Stimulated activated CD8-positive, alpha-beta memory T cell treated with anti-CD3 and anti-CD28 coated beads, Interleukin-4, amount 100 ng/mL, for 4 hours (primary cell): ENCODE measurements around the gene CFAP251.
"Not testable (repeated sequence)": the region's sequence is repeated elsewhere in the genome, so short reads cannot be mapped to it uniquely, and the experiment has no call there.

Experiments
- DNase-seq, 2 donors: peaks; one replicate each; pipeline ENCODE4 v3.0.0-alpha.2; 2020; ENCODE audit warnings: low read depth in 2 of 2, low spot score in 1 of 2

Gene CFAP251

DNA sequence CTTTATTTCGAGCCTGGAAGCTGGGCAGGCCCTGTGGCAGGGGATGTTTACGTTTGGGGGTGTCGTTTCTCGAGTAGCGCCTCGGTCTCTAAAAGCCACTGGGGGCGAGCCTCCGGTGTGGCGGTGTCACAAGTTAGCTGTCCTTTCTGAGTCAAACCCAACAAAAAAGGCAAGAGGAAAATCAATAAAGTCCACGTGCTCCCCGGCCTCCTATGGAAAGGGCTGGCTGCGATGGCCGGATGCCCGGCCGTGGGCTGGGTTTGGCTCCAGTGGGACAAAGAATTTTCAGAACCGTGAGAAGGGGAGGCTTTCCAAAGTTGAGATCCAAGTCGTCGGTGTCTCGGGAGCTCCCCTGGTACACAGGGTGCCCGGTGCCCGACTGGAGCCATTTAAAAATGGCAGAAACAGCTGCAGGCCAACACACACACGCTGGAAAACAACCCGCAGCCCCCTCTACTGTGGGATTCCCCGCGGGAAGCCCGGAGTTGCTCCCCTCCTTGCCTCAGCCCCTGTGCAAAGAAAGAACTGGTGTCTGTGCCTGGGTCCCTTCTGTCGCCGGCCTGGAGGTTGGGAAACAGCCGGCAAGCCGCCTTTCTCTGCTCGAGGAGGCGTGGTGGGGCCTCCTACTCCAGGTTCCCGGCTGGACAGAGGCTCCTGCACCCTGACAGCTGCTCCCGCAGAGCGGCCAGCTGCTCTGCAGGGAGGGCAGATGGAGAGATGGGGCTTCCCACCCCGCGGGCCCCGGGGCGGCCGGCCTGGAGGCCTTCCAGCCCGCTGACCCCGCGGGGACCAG lies 105.1 kb downstream of the CFAP251 start:
- DNase-seq = no peak

DNA sequence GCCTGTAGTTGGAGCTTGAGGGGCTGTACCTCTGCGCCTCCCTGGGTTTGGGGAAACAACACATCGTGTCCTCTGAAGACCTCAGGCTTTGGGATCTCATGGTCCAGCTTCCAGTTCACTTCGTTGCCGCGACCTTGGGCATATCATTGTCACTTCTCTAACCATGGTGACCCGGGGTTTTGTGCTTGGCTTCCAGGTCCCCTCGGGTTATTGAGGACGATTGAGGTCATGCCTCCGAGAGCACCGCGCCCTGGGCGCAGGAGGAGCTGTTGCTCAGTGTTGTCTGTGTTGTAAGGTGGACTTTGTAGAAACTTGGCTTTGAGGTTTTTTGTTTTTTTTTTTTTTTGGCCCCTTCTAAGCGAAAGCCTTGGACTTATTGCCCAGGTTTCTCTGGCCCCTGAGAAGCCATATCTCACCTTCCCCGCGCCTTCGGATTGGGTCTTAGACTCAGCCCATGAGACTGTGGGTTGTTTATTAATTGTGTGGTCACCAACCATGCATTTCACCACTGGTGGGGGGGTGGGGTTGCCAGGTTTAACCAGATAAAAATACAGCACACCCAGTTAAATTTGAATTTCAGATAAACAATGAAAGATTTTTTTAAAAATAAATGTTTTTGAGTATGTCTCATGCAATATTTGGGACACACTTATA lies 105.9 kb downstream of the CFAP251 start:
- no peak for DNase-seq

DNA sequence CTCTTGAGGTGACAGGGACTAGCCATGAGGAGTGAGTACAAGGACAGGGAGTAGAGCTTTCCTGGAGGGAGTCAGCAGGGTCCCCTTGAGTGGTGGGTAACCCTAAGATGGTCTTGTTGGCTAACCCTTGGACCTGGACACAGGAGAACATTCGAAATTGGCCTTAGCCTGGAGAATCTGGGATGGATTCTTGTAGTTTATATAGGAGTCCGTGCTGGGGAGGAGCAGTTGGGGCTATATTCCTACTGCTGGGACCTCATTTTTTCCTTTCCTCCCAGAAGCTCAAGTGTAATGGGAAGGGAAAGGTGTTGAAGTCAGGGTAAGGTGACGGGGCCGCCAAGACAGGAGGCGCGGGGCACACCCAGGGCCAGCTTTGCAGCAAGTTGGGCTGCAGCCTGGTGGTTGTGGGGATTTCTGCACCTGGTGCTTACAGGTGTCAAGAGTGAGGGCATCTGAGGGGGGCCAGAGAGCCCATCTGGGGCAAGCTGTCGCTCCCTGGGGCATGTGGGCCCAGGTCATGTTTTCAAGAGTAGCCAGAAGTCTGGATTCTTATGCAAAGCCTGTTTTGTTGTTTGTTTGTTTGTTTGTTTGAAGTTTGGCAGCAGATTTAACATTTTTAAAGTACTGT lies 108.4 kb downstream of the CFAP251 start:
- no peak for DNase-seq

DNA sequence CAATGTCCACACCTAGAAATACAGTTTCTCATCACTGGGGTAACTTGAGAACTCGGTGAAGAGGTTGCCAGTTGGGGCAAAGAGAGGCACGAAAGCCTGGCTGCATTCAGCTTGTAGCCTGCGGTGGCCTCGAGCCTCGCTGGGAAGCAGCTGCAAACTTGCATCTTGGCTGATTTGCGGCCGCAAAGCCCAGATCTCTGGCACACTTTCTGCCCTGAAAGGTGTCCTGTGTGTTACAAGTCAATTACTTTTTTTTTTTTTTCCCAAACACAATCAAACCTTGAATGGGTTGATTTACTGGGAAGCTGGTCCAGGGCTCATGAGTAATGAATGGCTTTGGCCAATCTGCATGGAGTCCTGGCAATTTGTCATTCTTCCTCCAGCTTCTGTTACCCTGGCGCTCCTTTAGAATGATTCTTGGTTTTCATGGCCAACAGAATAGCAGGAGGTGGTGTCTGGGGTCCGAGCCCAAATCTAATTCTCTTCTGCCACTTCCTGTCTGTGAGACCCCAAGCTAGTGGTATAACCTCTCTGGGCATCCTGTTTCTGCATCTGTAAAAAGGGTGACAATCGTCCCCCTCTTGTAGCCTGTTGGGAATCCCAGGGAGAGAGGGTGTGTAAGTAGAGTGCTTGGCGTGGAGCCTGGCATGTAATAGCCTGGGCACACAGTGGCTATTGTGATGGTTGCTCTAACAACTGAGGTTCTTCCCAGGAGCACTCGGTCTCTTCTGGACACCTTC lies 109.9 kb downstream of the CFAP251 start:
- DNase-seq = no peak

DNA sequence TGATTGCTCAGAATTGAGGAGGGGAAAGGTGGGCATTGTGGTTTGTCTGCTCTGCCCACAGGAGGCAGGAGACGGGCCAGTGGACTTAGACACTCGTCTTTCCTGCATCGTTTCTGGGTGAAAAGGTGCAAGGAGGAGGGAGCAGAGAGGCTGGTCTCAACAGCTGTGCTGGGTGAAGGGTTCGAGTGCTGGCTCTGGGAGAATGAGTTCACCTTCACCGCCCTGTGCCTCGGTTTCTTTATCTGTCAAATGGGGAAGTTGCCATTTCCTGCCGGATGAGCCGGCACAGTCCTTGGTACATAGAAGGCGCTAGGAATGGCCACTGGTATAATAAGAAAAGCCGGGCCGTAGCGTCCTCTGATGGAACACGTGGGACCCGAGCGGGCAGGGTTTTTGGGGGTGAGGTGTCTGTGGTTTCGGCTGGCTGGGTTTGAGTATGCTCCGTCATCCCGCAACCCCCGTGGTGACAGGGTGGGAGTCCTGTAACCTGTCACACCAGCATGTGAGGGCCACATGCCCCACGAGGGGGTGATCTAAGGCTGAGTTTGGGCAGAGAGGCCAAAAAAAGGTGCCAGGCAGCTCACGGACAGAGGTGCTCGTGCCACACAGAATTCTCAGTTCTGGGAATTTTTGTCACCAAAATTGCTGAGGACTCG lies 110.6 kb downstream of the CFAP251 start:
- DNase-seq = no peak

DNA sequence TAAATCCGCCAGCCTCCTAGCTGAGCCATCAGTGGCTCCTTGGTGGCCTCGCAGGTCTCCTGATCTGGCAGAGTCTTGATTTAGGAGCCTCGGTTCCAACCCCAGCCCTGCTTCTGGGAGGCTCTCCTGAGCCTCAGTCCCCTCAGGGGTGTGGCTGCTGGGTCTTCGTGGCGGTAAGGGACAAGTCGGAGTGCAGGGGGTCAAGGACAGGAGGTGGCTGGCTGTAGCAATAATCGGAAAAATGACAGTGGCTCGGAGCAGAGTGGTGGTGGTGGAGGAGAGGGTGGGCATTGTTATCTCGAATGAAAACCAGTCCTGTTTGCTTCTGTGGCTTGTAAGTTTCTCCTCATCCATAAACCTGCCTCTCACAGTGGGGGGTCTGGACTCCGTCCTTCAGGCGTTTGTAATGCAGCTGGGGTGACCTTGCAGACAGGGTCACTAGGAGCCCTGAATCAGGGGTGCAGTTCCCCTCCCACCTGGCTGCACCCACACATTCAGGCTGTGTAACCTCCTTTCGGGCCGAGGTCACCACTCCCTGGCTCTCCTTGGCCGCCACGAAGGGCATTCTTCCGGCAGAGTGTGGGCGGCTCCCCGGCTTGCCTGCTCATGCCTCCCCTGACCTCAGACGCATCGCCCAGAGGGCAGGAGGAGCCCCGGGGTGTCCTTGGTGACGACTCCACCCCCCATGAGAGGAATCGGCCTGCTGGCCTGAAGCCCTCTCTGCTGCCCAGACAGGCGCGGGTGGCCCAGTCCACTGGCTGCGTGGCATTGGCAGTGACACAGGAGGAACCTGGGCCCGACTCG lies 111.4 kb downstream of the CFAP251 start:
- DNase-seq = no peak

DNA sequence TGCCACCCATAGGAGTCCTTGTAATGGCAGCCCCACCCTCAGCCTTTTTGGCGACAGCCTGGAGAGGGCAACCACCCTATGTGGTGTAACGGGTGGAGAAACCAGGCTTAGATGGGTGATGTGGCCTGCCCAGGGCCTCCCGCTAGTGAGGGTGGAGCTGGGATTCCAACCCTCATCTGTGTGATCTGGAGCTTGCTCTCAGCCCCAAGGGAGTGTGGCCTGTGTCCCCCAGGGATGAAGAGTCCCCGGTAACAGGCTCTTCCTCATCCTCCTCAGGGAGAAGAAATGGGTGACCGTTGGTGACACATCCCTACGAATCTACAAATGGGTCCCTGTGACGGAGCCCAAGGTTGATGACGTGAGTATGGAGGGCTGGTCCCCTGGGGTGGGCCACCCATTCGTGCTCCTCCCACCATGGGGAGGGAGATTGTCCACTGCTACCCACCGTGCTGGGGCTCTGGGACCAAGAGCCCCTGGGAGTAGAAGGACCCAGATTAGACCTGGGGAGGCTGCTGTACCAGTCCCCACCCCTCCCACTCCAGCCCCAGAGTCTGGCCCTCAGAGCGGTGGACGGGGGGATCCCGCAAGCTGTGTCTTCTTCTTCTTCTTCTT lies 112.1 kb downstream of the CFAP251 start:
- DNase-seq = no peak

DNA sequence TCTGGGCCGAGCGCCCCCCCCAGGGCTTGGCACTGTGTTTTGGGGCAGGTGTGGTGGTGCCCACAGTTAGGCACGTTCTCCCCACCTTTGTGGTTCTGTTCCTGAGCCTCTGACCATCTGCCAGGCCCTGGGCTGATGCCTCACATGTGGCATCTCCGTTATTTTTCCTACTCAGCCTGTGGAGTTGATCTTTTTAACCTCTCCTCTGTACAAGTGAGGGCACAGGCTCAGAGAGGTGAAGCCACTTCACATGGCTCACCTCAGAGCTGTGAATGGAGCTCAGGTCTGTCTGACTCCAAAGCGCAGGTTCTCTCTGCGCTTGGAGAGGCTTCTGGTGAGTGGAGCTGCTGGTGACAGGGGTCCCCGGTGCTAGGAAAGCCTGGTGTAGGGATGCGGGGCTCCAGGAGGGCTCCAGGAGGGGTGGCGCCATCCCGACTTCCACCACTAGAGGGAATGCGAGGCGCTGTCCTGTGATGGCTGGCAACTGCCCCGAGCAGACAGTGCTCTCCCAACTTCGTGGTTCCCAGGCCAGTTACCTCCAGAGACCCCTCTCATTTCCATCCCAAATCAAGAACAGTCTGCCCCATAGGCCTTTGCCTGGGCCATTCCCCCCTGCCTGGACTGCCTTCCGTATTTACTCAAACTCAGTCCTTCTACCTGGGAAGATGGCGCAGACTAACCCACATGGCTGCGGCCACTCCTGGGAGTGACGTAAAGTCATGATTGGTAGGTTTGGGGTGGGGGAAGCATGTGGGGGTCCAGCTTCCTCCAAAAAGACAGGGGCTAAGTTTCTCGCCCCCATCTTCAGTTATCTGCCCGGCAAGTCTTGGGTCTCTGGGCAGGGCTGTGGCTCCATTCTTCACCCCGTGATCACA lies 113.2 kb downstream of the CFAP251 start:
- DNase-seq = peak in 1 of 2 donors; percentile 34

DNA sequence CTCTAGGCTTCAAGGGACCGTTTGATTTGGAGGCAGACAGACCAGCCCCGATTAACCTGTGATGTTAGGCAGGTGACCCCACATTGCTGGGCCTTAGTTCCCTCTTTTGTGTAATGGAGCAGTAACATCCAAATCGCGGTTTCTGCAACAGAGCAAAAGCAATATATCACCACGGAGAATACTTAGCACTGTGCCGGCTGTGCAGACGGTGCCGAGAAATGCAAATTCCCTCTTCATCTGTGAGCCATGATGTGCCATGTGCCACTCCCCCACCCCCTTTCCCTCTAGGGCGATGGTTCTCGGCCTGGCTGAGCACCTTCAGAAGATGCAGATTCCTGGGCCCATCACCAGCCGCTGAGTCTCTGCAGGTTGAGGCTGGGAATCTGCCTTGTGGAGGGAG lies 114.2 kb downstream of the CFAP251 start:
- DNase-seq = no peak

DNA sequence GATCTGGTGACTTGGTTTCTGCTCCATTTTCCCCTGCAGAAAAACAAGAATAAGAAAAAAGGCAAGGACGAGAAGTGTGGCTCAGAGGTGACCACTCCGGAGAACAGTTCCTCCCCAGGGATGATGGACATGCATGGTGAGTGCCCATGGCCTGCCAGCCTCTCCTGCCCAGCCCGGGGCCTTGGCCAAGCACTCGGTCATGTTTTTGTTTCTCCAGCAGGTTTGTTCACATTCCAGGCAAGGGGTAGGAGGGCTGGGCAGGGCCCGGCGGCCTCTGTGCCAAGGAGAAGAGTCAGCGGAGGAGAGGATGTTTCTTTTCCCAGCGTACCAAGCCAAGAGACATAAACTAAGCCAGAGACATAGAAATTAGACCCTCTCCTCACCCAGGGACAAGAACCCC lies 116.9 kb downstream of the CFAP251 start:
- DNase-seq = no peak

DNA sequence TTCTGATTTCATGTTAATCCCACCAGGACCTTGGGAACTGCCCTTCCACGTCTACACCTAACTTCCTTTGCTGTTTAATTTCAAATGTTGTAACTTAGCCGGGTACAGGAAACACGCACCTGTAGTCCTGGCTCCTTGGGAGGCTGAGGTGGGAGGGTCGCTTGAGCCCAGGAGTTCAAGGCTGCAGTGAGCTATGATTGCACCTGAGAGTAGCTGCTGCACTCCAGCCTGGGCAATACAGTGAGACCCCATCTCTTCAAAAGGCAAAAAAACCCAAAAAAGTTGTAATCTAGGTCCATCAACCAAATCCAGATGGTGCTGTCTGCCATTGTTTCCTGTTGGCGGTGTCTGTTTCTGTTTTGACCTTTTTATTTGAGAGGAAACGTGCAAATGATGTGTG lies 117.8 kb downstream of the CFAP251 start:
- no peak for DNase-seq

DNA sequence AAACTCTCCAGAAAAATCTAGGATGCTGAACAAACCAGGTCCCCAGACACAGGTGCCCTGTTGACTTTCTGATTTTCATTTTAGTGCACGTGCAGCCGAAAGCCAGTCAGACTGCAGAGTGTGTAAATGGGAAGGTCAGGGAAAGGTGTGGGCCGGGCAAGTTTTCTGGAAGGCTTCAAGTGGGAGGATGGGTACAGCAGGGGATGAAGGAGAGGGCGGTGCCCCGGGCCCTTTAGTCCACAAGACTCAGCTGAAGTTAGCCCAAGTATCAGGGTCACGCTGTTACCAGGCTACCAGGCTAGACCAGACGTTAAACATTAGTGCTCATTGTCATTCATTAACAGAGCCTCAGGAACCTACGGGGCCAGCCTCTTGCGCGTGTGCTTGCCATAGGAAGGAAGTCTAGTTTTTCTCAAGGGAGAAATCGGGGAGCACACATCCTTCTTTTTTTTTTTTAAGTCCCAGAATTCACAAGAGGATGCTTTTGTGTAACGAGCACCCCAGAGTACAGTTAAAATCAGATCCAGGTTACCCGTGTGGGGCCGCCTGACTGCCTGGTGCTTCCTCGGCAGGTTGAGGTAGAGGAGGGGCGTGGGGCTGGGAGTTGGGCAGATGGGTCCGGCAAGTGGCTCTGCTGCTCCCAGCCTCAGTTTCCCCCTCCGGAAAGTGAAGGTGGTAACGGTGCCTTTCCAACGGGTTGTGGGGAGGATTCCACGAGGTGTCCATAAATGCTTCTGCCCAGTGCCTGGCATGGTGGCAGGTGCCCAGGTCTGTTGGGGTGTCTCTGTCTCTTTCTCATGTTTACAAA lies 122.4 kb downstream of the CFAP251 start:
- DNase-seq = no peak

DNA sequence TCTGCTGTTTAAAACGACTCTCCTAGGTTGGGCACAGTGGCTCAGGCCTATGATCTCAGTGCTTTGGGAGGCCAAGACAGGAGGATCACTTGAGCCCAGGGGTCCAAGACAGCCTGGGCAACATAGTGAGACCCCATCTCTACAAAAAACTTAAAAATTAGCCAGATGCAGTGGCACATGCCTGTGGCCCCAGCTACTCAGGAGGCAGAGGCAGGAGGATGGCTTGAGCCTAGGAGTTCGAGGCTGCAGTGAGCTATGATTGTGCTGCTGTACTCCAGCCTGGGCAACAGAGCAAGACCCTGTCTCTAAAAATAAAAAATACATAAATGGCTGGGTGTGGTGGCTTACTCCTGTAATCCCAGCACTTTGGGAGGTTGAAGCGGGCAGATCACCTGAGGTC lies 123.1 kb downstream of the CFAP251 start:
- DNase-seq = not testable (repeated sequence)

DNA sequence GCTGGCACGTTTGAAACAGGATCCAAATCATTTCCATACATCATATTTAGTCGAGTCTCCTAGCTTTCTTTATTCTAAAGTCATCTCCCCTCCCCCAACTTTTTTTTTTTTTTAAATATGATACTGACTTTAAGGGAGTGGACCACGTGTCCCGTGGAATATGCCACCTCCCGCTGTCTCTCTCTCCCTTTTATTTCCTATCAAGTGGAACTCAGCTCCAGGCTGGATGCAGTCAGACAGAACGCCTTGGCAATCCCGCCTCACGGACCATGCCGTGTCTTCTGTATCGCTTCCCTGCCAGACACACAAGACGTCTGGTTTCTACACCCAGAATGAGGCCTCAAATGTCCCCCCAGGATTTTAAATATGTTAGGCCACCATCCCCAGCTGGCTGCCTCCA lies 124.5 kb downstream of the CFAP251 start:
- no peak for DNase-seq

DNA sequence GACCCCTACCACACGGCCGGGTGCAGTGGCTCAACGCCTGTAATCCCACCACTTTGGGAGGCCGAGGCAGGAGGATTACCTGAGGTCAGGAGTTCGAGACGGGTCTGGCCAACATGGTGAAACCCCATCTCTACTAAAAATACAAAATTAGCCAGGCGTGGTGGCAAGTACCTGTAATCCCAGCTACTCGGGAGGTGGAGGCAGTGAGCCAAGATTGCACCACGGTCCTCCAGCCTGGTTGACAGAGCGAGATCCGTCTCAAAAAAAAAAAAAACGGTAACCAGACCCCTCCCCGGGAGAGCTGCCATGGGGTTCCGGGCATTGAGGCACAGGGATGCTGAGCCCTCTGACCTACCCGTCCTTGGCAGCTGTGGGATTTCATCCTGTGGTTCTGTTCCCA lies 125.1 kb downstream of the CFAP251 start:
- DNase-seq = no peak

DNA sequence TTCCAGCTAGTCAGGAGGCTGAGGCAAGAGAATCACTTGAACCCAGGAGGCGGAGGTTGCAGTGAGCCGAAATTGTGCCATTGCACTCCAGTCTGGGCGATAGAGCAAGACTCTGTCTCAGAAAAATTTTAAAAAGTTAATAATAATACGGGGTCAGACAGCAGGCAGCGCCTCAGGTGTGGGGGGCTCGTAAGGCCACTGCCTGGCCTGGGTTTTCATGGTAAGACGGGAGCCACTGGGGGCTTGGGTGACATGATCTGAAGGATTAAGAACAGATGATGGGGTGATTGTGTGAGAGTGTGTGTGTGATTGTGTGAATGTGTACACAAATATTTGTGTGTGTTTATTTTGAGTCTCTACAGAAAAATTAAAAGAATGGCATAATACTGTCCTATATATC lies 126.9 kb downstream of the CFAP251 start:
- DNase-seq = no peak

DNA sequence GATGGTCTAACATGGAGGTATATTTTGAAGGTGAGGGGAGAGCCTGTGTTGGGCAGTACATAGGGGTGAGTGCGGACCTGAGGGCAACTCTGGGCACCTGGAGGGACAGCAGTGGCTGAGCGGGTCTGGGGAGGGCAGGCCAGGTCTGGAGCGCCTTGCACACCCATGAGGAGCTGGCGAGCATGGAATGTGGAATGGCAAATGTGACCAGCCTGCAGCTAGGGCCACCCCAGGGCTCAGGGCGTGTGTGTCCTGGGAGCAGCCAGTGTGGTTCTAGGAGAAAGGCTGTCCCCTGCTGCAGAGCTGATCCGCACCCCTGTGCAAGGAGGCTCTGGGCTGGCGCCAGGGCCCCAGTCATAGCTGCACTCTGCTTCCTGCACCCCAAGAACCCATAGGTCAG lies 127.8 kb downstream of the CFAP251 start:
- DNase-seq = no peak

DNA sequence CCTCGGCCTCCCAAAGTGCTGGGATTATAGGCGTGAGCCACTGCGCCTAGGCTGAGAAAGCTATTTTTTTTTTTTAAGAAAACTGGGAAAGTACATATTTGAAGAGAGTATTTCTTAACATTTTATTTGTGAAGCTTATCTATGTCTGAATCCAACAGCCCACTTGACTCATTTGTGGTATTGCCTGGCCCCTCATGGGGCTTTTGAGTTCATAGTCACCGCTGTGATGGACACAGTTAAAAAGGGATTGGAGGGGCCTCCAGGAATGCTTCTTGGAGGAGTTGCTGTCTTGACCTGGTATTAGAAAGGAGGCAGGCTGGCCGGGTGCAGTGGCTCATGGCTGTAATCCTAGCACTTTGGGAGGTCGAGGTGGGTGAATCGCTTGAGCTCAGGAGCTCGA lies 129.8 kb downstream of the CFAP251 start:
- DNase-seq = no peak
